HG03460 (cell line): ENCODE measurements around the gene GPR32.
A peak's percentile ranks its signal among the peaks of the same experiment; 100 is the strongest.
"Not testable (repeated sequence)": the region's sequence is repeated elsewhere in the genome, so short reads cannot be mapped to it uniquely, and the experiment has no call there.

Source experiments
- ATAC-seq: cut with Tn5 transposase; IDR thresholded peaks from one replicate; pipeline ENCODE4 v1.9.1; 2021; ENCODE audit not compliant: unreplicated experiment

Gene GPR32

GRCh38 chr19:50798659-50799546 lies 28.6 kb downstream of the GPR32 start:
- no peak for ATAC-seq

GRCh38 chr19:50799547-50799851 lies 29.2 kb downstream of the GPR32 start:
- ATAC-seq = no peak

- ATAC-seq = no peak
These were observed 30.8 kb downstream of the GPR32 start for GRCh38 chr19:50801107-50801506.

GRCh38 chr19:50803633-50804419 lies 33.6 kb downstream of the GPR32 start:
- no peak for ATAC-seq

- peak; percentile 93 for ATAC-seq
These were observed 34.4 kb downstream of the GPR32 start for GRCh38 chr19:50804420-50805272.

GRCh38 chr19:50808856-50809255 lies 38.6 kb downstream of the GPR32 start:
- ATAC-seq = no peak

- not testable (repeated sequence) for ATAC-seq
These were observed 41.5 kb downstream of the GPR32 start for GRCh38 chr19:50811622-50812238.

- no peak for ATAC-seq
These were observed 42.2 kb downstream of the GPR32 start for GRCh38 chr19:50812474-50812873.

GRCh38 chr19:50814883-50815282 lies 44.6 kb downstream of the GPR32 start:
- no peak for ATAC-seq

GRCh38 chr19:50815439-50815838 lies 45.2 kb downstream of the GPR32 start:
- no peak for ATAC-seq

GRCh38 chr19:50817941-50818858 lies 47.9 kb downstream of the GPR32 start:
- peak; percentile 58 for ATAC-seq

- ATAC-seq = no peak
These were observed 48.7 kb downstream of the GPR32 start for GRCh38 chr19:50818859-50819472.

GRCh38 chr19:50819636-50820035 lies 49.4 kb downstream of the GPR32 start:
- ATAC-seq = no peak

- no peak for ATAC-seq
These were observed 49.8 kb downstream of the GPR32 start for GRCh38 chr19:50820086-50820485.

GRCh38 chr19:50820549-50821247 lies 50.4 kb downstream of the GPR32 start:
- no peak for ATAC-seq

- no peak for ATAC-seq
These were observed 51.0 kb downstream of the GPR32 start for GRCh38 chr19:50821248-50821612.
